ENCODE measurements around the gene NRP1.

The NRP1 gene

GRCh38 chr10:33271969-33272583 is 62.4 kb downstream of the NRP1 start:
- peak; percentile 27 for DNase-seq (ENCODE audit: insufficient read length, low spot score)

GRCh38 chr10:33270971-33271370 is 63.5 kb downstream of the NRP1 start:
- no peak for DNase-seq (ENCODE audit: insufficient read length, low spot score)
- no peak for FAIRE-seq

More at GRCh38 chr10:33271969-33272583, 62.4 kb downstream of the NRP1 start:
- FAIRE-seq, result peak; percentile 59

- FAIRE-seq (no peak), DNase-seq (ENCODE audit: insufficient read length, low spot score) (no peak)
Observed at GRCh38 chr10:33267708-33268107, 66.8 kb downstream of the NRP1 start.

GRCh38 chr10:33265621-33266020 is 68.8 kb downstream of the NRP1 start:
- DNase-seq (ENCODE audit: insufficient read length, low spot score) (no peak), FAIRE-seq (peak; percentile 9)

GRCh38 chr10:33263453-33263852 is 71.0 kb downstream of the NRP1 start:
- DNase-seq (ENCODE audit: insufficient read length, low spot score) (no peak), FAIRE-seq (no peak)

GRCh38 chr10:33262871-33263270 is 71.6 kb downstream of the NRP1 start:
- DNase-seq (ENCODE audit: insufficient read length, low spot score) (no peak), FAIRE-seq (no peak)

GRCh38 chr10:33260403-33261149 is 73.9 kb downstream of the NRP1 start:
- no peak for DNase-seq (ENCODE audit: insufficient read length, low spot score)
- no peak for FAIRE-seq

GRCh38 chr10:33258967-33259366 is 75.5 kb downstream of the NRP1 start:
- FAIRE-seq, result peak; percentile 48
- peak; percentile 54 for DNase-seq (ENCODE audit: insufficient read length, low spot score)

GRCh38 chr10:33257439-33258080 is 76.9 kb downstream of the NRP1 start:
- DNase-seq (ENCODE audit: insufficient read length, low spot score), result no peak
- no peak for FAIRE-seq

- FAIRE-seq (no peak), DNase-seq (ENCODE audit: insufficient read length, low spot score) (no peak)
Observed at GRCh38 chr10:33256458-33256857, 78.0 kb downstream of the NRP1 start.

GRCh38 chr10:33254556-33255160 is 79.8 kb downstream of the NRP1 start:
- DNase-seq (ENCODE audit: insufficient read length, low spot score) (no peak), FAIRE-seq (no peak)

- DNase-seq (ENCODE audit: insufficient read length, low spot score) (no peak), FAIRE-seq (peak; percentile 51)
Observed at GRCh38 chr10:33253411-33253810, 81.1 kb downstream of the NRP1 start.

- DNase-seq (ENCODE audit: insufficient read length, low spot score) (peak; percentile 72), FAIRE-seq (peak; percentile 28)
Observed at GRCh38 chr10:33252794-33253203, 81.7 kb downstream of the NRP1 start.

GRCh38 chr10:33252324-33252723 is 82.1 kb downstream of the NRP1 start:
- DNase-seq (ENCODE audit: insufficient read length, low spot score), result no peak
- FAIRE-seq, result peak; percentile 66

- no peak for FAIRE-seq
- no peak for DNase-seq (ENCODE audit: insufficient read length, low spot score)
Observed at GRCh38 chr10:33249659-33250345, 84.7 kb downstream of the NRP1 start.

GRCh38 chr10:33249137-33249536 is 85.3 kb downstream of the NRP1 start:
- FAIRE-seq, result no peak
- no peak for DNase-seq (ENCODE audit: insufficient read length, low spot score)

- DNase-seq (ENCODE audit: insufficient read length, low spot score), result peak; percentile 57
- no peak for FAIRE-seq
Observed at GRCh38 chr10:33248638-33249037, 85.8 kb downstream of the NRP1 start.

- FAIRE-seq, result peak; percentile 59
- no peak for DNase-seq (ENCODE audit: insufficient read length, low spot score)
Observed at GRCh38 chr10:33247221-33247922, 87.1 kb downstream of the NRP1 start.

GRCh38 chr10:33245343-33245742 is 89.1 kb downstream of the NRP1 start:
- DNase-seq (ENCODE audit: insufficient read length, low spot score) (no peak), FAIRE-seq (no peak)

GRCh38 chr10:33244354-33244967 is 90.0 kb downstream of the NRP1 start:
- no peak for FAIRE-seq

More at GRCh38 chr10:33244354-33244967, 90.0 kb downstream of the NRP1 start:
- DNase-seq (ENCODE audit: insufficient read length, low spot score), result no peak
